HPDE6-E6E7 (cell line): ENCODE data around the gene NFIA.

ENCODE experiments used
- DNase-seq: peaks from one replicate; pipeline ENCODE4 v3.0.0; 2011; ENCODE audit warnings: missing footprints; ENCODE audit errors: extremely low spot score

The NFIA gene

DNA sequence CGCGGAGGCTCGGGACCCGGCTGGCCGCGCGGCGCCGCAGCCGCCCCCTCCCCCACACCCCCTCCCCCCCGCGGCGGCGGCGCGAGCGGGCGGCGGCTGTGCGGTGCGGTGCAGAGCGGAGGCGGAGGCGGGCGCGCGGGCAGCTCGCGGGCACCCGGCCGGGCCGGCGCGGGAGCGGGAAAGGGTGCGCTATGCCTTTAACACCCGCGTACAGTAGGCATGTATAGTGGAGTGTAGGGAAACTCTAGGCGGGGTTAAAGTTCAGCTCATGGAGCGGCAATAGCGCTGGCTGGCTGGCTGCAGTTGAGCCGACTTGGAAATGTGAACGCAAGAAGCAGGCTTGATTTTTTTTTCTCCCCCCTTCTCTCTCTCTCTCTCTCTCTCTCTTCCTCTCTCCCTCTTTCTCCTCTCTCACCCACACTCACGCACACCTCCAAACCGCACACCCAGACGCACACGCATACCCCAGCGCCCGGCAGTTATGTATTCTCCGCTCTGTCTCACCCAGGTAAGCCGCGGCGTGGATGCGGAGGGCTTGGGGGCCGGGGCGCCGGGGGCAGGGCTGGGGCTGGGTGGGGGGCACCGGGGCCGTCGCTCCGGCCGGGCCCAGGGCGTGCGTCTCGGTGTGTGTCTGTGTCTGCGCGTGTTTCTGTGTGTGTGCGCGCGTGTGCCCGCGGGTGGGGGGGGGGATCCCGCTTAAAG, at the start of gene NFIA:
TSS of gene NFIA (plus strand) at position 251 of the 702 bp plus-strand sequence.
- DNase-seq, result peak; percentile 32

GRCh38 chr1:61035880-61036279, 46.5 kb upstream of the NFIA start:
- DNase-seq, result no peak

GRCh38 chr1:61042466-61043009, 39.8 kb upstream of the NFIA start:
- DNase-seq, result no peak

GRCh38 chr1:61043010-61043820, 39.1 kb upstream of the NFIA start:
- DNase-seq, result peak; percentile 73

DNA sequence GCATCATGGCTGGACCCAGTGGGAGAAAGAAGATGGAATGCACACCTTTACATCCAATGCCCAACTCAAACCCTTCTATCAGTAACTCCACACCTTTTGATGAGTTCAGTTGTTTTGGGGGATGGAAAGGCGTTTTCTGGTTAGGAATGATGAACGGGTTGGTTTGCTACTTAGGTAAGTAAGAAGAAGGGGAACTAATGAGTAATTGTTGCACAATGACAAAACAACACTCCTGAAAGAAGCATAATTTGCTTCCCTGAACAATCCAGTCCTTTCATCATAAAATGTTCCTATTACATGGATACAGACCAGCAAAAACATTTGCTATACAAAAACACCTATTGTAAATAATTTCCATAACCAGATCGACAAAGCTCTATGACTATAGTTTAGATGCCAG, 35.9 kb upstream of the NFIA start:
- DNase-seq, result no peak

- DNase-seq, result no peak
Measured at GRCh38 chr1:61047061-61047460, 35.3 kb upstream of the NFIA start.

DNA sequence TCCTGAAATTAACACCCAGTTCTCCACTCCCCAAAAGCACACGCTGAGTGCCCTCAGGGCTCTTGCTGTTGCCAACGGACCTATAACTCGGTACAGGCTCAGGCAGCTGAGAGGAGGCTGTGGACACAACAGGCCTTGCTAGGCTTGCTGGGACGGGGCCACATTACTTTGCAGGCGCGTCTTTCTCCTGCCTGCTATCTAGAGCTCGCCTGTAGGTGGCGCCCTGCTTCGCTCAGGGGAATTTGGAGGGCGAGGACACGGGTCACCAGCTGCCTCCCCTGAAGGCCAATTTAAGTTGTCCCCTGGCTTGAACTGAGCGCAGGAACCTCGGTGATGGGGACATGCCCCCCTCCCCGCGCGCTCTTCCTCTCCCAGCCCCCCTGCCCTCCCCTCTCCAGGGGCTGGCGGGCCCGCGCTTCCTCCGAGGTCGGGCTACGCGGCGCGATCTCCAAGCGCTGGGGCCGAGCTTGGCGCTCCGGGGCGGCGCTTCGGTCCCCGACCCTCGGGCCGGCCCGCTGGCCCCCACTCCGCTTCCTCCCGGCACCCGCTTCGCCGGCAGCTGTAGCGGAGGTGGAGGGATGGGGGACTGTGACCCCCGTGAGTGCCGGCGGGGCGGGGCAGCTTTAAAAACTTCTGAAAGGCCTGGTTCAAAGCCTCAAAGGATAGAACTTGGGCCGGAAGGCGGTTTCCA, 32.4 kb upstream of the NFIA start:
- DNase-seq, result peak; percentile 67

DNA sequence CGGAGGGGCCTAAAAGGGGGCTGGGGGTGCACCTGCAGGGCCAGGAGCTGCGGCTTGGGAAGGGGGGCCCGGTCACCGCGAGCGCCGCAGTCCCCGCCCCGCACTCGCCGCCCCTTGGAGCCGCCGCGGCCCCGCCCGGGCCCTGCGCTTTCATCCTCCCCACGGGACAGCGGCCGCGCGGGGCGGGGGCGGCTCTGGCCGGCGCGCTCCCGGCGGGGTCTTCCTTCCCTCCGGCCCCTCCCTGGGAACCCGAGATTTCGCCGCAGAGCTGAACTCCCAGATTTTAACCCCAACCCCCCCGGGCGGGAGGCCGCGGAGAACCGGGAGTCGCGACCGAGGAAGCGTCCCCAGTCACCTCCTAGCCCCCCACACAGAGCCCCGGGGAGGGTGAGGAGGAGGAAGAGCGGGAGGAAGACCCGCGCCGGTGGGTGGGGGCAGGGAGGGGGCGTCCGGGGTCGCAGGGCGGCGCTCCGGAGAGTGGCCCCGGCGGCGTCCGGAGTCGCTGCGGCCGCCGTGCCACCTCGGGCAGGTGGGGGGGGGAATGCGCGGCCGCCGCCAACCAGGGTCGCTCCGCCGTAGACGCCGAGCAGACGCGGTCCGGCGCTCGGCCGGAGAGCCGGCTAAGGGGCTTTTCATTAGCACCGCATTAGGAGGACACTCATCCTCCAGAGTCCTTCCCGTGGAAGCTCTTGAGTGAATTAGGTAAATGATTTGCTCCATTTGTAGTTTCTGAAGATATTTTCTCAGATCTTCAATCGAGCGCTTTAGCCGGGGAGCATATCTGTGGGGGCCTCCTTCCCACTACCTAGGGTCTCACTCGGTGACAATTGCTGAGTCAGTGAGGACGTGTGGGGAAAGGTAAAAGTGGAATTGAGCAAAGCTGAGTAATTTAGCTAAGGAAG, 31.6 kb upstream of the NFIA start:
- no peak for DNase-seq

GRCh38 chr1:61051443-61051718, 31.0 kb upstream of the NFIA start:
- no peak for DNase-seq

- no peak for DNase-seq
Measured at GRCh38 chr1:61051719-61052394, 30.5 kb upstream of the NFIA start.

GRCh38 chr1:61052395-61053225, 29.8 kb upstream of the NFIA start:
- DNase-seq, result no peak

GRCh38 chr1:61053226-61053711, 29.1 kb upstream of the NFIA start:
- DNase-seq, result no peak

- no peak for DNase-seq
Measured at GRCh38 chr1:61053712-61054600, 28.4 kb upstream of the NFIA start.

DNA sequence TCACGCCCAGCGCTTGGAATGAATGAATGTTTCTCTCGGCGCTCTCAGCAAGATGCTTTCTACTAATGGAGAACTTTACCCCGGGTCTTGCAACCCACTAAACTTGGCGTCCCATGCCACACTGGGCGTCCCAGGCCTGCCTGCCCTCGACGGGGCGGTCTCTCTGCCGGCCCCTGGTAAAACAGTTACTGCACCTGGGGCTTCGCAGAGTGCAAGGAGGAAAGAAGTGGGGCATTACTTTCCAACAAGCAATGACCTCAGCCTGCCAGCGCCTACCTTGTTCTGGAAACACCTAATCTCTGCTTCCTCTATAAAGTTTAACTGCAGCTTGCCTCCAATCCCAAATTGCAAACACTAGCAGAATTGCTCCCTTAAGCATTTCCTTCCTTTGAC, 27.8 kb upstream of the NFIA start:
- DNase-seq, result no peak

DNA sequence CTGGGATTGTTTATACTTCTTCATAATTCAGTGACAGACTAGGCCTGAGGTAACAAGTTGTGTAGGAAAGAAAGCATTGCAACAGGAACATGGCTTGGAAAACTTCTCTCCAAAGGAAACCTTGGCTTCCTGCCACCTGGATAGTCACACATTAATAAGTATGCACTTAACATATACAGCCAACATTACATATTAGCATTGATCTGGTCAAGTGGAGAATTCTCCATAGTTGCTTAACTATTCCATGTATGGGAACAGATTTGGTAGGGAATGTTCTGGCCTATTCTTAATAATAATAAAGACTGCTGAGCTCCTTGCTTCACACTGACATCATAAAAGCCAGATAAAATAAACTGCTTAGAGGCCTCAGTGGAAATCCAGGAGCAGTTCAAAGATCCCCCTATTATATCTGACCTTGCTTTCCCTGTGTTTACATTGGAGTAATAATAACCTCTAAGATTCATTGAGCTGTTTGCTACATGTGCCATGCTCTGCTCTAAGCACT, 27.2 kb upstream of the NFIA start:
- DNase-seq, result no peak

DNA sequence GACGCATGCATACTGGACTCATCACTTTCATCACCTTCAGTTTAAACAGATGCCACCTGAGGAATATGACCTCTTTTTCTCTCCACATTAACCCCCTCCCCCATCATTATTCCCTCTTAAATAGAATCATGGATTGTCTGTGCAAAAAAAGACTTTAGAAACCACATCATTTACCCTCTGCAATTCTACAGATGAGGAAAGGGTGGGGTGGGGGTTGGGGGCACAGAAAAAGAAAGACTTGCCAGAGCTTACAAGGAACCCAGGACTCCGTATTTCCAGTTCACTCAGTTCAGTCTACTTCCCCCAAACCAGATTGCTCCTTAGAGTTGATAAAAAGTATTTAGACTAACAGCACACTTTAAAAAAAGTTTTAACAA, 26.2 kb upstream of the NFIA start:
- no peak for DNase-seq

GRCh38 chr1:61056573-61057439, 25.6 kb upstream of the NFIA start:
- DNase-seq, result no peak
